ENCODE measurements around the gene TMEM263. TPM values are rescaled to one million over a fixed set of nuclear protein-coding genes. Genes with fewer than 3 reads are reported as not detected.
A peak's percentile ranks its signal among the peaks of the same experiment; 100 is the strongest.

TMEM263 gene
- total RNA-seq, 1 experiment from 2014 or later = 11.8 TPM

- no peaks in the 10 kb centered on the region; a peak in 1 of 7 replicates for H3K36me3 Mint-ChIP-seq (ENCODE audit: insufficient read depth in 1 of 3, low read depth in 3 of 3)
- Histone ChIP-seq H3K9me3 (ENCODE audit: control insufficient read depth, low read depth, low read length) (no peaks in the 10 kb centered on the region), H3K27me3 (ENCODE audit: insufficient read depth, low read length) (no peaks in the 10 kb centered on the region), H3T11ph (ENCODE audit: low read length) (no peak overlapping the region), H4K5ac (ENCODE audit: insufficient read length, low read depth, low read length) (no peak overlapping the region), H3K14ac (ENCODE audit: insufficient read depth, low read length) (no peak overlapping the region), H3K9ac (ENCODE audit: extremely low read depth, insufficient read length, low read length) (no peak overlapping the region), H4K8ac (replicated peaks; ENCODE audit: insufficient read length, low read depth, low read length) (no peak overlapping the region), H2BK5ac (ENCODE audit: insufficient read length, low read length) (no peak overlapping the region), H3K4me1 (ENCODE audit: insufficient read depth, low read length) (no peaks in the 10 kb centered on the region), H2AFZ (ENCODE audit: low read length) (no peak overlapping the region), H2BK20ac (ENCODE audit: low read depth, low read length, poor library complexity, severe bottlenecking) (no peak overlapping the region), H3K27ac (ENCODE audit: insufficient read length, low read depth, low read length) (no peak overlapping the region), H4K91ac (ENCODE audit: insufficient read length, low read depth, low read length) (no peak overlapping the region), H2BK15ac (ENCODE audit: low read depth, low read length) (no peak overlapping the region), H3K4ac (ENCODE audit: low read depth, low read length) (no peak overlapping the region), H3K23me2 (ENCODE audit: insufficient read length, low read depth, low read length, poor library complexity, severe bottlenecking) (no peaks in the 10 kb centered on the region), H3K79me2 (ENCODE audit: insufficient read depth, low read length) (no peaks in the 10 kb centered on the region), H3K56ac (ENCODE audit: insufficient read length, low read depth, low read length) (no peak overlapping the region), H2BK12ac (ENCODE audit: insufficient read length, low read depth, low read length) (no peak overlapping the region), H2AK5ac (ENCODE audit: insufficient read length, low read length) (no peak overlapping the region), H3K18ac (ENCODE audit: insufficient read length, low read depth, low read length) (no peak overlapping the region), H3K23ac (ENCODE audit: insufficient read length, low read depth, low read length) (no peak overlapping the region), H4K20me1 (ENCODE audit: control insufficient read depth, insufficient read depth, insufficient read length) (no peaks in the 10 kb centered on the region), H3K4me2 (ENCODE audit: insufficient read depth, insufficient read length, low read length) (no peak overlapping the region), H2BK120ac (ENCODE audit: low read depth, low read length, poor library complexity, severe bottlenecking) (no peak overlapping the region), H3K79me1 (ENCODE audit: insufficient read depth, low read depth, low read length, poor library complexity, severe bottlenecking) (no peaks in the 10 kb centered on the region)
- H3K4me1 Mint-ChIP-seq = no peaks in the 10 kb centered on the region
- TF ChIP-seq CTCF (conservative IDR thresholded peaks at IDR 0.05) = peak; percentile 49; the same call in 2 of the 3 replicates
- WGBS (ENCODE audit: extremely low coverage, insufficient read length, low lambda C conversion rate) = no CpG with 5 or more reads among the region's 3 CpGs
- peak; percentile 38 for DNase-seq
- H3K9me3 Mint-ChIP-seq = no peaks in the 10 kb centered on the region
- no peak overlapping the region for H3K4me3 Mint-ChIP-seq
- no peaks in the 10 kb centered on the region for H3K27me3 Mint-ChIP-seq (ENCODE audit: low read depth)
- H3K27ac Mint-ChIP-seq = no peak overlapping the region
Observed at GRCh38 chr12:107014055-107014454, 58.3 kb downstream of the TMEM263 start.

Data from H9 (cell line).